Measurements from ENCODE around the gene PTPRE. TPM values are rescaled to one million over a fixed set of nuclear protein-coding genes. Genes with fewer than 3 reads are reported as not detected.
A peak's percentile ranks its signal among the peaks of the same experiment; 100 is the strongest.

The PTPRE gene
- total RNA-seq, 1 experiment from 2014 or later: 0.50 TPM

GRCh38 chr10:127905848-127906261 is 1.0 kb upstream of the PTPRE start:
- no peaks in the 10 kb centered on the region for H3K27me3 ChIP-seq (replicated peaks; ENCODE audit: control insufficient read depth, insufficient read depth, low read length)
- CTCF ChIA-PET: interaction anchor here (0.7 to 2.0 kb wide), 3 partner anchors 103 to 163 kb away, joined by 3 to 21 read pairs (median 3); no protein-coding TSS in a partner anchor
- Mint-ChIP-seq H3K27ac (ENCODE audit: unreplicated experiment) (no peak overlapping the region), H3K4me1 (ENCODE audit: low read depth, unreplicated experiment) (peaks cover 9% of the 10 kb centered on the region), H3K27me3 (ENCODE audit: insufficient read depth, unreplicated experiment) (peaks cover 11% of the 10 kb centered on the region), H3K4me3 (ENCODE audit: unreplicated experiment) (peak overlapping the region; percentile 33), H3K36me3 (ENCODE audit: insufficient read depth, unreplicated experiment) (peaks cover 5% of the 10 kb centered on the region), H3K9me3 (ENCODE audit: unreplicated experiment) (no peaks in the 10 kb centered on the region)
- no peaks in the 10 kb centered on the region for H3K36me3 ChIP-seq (ENCODE audit: control insufficient read depth, insufficient read depth, low read length)
- intact Hi-C loops (cut with micrococcal nuclease; ENCODE audit: unreplicated experiment): loop anchor here (1.0 kb wide), 3 partner anchors 33 to 163 kb away; no protein-coding TSS in a partner anchor
- no peak overlapping the region for H3K4me3 ChIP-seq (ENCODE audit: low read depth, low read length)
- DNase-seq: no peak
- POLR2A ChIA-PET: no interaction called here
- TF ChIP-seq CTCF (IDR thresholded peaks at IDR 0.05; ENCODE audit: insufficient read depth in 1 of 2, low read depth in 1 of 2, low read length in 1 of 2, severe bottlenecking in 1 of 2, unreplicated experiment in 1 of 2): no peak
- BruUV-seq (replicated peaks): no TSS peak
- H3K9me3 ChIP-seq: no peaks in the 10 kb centered on the region; the same call in 1 of the 2 replicates
- peaks cover 23% of the 10 kb centered on the region for H3K4me1 ChIP-seq

- Mint-ChIP-seq H3K4me1 (ENCODE audit: low read depth, unreplicated experiment) (peaks cover 9% of the 10 kb centered on the region), H3K27me3 (ENCODE audit: insufficient read depth, unreplicated experiment) (peaks cover 11% of the 10 kb centered on the region), H3K9me3 (ENCODE audit: unreplicated experiment) (no peaks in the 10 kb centered on the region), H3K4me3 (ENCODE audit: unreplicated experiment) (peak overlapping the region; percentile 30), H3K27ac (ENCODE audit: unreplicated experiment) (no peak overlapping the region), H3K36me3 (ENCODE audit: insufficient read depth, unreplicated experiment) (peaks cover 5% of the 10 kb centered on the region)
- H3K36me3 ChIP-seq (ENCODE audit: control insufficient read depth, insufficient read depth, low read length): no peaks in the 10 kb centered on the region
- no peaks in the 10 kb centered on the region for H3K9me3 ChIP-seq
- peak overlapping the region; percentile 54 for H3K4me3 ChIP-seq (ENCODE audit: low read depth, low read length)
- no peak for TF ChIP-seq CTCF (IDR thresholded peaks at IDR 0.05; ENCODE audit: insufficient read depth in 1 of 2, low read depth in 1 of 2, low read length in 1 of 2, severe bottlenecking in 1 of 2, unreplicated experiment in 1 of 2)
- intact Hi-C loops (cut with micrococcal nuclease; ENCODE audit: unreplicated experiment): loop anchor here (1.0 kb wide), 1 partner anchor 67 kb away; no protein-coding TSS in a partner anchor
- H3K27me3 ChIP-seq (replicated peaks; ENCODE audit: control insufficient read depth, insufficient read depth, low read length): no peaks in the 10 kb centered on the region
- BruUV-seq (replicated peaks): no TSS peak
- H3K4me1 ChIP-seq: peaks cover 23% of the 10 kb centered on the region
- ChIA-PET CTCF (interaction anchor here (0.6 to 2.0 kb wide), 9 partner anchors 27 to 249 kb away, joined by 3 to 21 read pairs (median 3); no protein-coding TSS in a partner anchor), POLR2A (no interaction called here)
- peak in 1 of 2 experiments; percentile 10 for DNase-seq
Measured at GRCh38 chr10:127907411-127908105, 655 bp downstream of the PTPRE start.

- intact Hi-C loops (cut with micrococcal nuclease; ENCODE audit: unreplicated experiment): loop anchor here (1.0 kb wide), 1 partner anchor 66 kb away; no protein-coding TSS in a partner anchor
- ChIA-PET POLR2A (no interaction called here), CTCF (no interaction called here)
- peaks cover 23% of the 10 kb centered on the region for H3K4me1 ChIP-seq
- no peak overlapping the region for H3K4me3 ChIP-seq (ENCODE audit: low read depth, low read length)
- no peaks in the 10 kb centered on the region for H3K36me3 ChIP-seq (ENCODE audit: control insufficient read depth, insufficient read depth, low read length)
- Mint-ChIP-seq H3K4me3 (ENCODE audit: unreplicated experiment) (peak overlapping the region; percentile 30), H3K36me3 (ENCODE audit: insufficient read depth, unreplicated experiment) (peaks cover 5% of the 10 kb centered on the region), H3K4me1 (ENCODE audit: low read depth, unreplicated experiment) (peaks cover 9% of the 10 kb centered on the region), H3K9me3 (ENCODE audit: unreplicated experiment) (no peaks in the 10 kb centered on the region), H3K27ac (ENCODE audit: unreplicated experiment) (no peak overlapping the region), H3K27me3 (ENCODE audit: insufficient read depth, unreplicated experiment) (peaks cover 11% of the 10 kb centered on the region)
- BruUV-seq (replicated peaks): no TSS peak
- no peaks in the 10 kb centered on the region for H3K27me3 ChIP-seq (replicated peaks; ENCODE audit: control insufficient read depth, insufficient read depth, low read length)
- no peak for TF ChIP-seq CTCF (IDR thresholded peaks at IDR 0.05; ENCODE audit: insufficient read depth in 1 of 2, low read depth in 1 of 2, low read length in 1 of 2, severe bottlenecking in 1 of 2, unreplicated experiment in 1 of 2)
- peak; percentile 57 to 59 for DNase-seq
- no peaks in the 10 kb centered on the region for H3K9me3 ChIP-seq
Measured at GRCh38 chr10:127908106-127908958, 1.4 kb downstream of the PTPRE start.
